Measurements from ENCODE around the gene SPA17.

DNA sequence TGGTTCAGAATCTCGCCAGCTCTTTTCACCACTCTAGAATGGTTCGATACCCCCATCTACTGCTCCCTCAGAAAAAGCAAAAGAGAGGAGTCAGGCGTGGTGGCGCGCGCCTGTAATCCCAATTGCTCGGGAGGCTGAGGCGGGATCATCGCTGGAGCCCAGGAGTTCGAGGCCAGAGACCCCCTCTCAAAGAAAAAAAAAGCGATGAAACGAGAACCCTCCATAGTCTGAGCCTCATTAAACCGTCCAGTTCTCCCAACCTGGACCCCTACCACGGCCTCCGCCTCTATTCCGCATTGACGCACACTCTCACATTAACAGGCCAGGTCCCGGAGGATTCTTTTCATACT is 439 bp downstream of the SPA17 start:
- TF ChIP-seq CTCF (IDR thresholded peaks at IDR 0.05 in 4 of 5, conservative IDR thresholded peaks at IDR 0.05 in 1 of 5) = no peak
- no peak for TF ChIP-seq POLR2A (IDR thresholded peaks at IDR 0.05)

Measured in gastrocnemius medialis (tissue), 4 donors.